T-helper 2 cell treated with Interferon-gamma antibody and Interleukin-4, amounts not matched to agents 5 μg/mL and 100 μg/mL, for 36 hours (primary cell): Measurements from ENCODE around the gene DDX39B.

ENCODE experiments used
- DNase-seq: peaks from one replicate; pipeline ENCODE4 v3.0.0; 2021; ENCODE audit warnings: low spot score
- H3K27ac Mint-ChIP-seq: one replicate; pipeline ENCODE4 v1.8.0; 2021; ENCODE audit warnings: mild to moderate bottlenecking, mixed read lengths
- H3K27me3 Mint-ChIP-seq: one replicate; pipeline ENCODE4 v1.8.0; 2021; ENCODE audit warnings: low read depth, mixed read lengths
- H3K36me3 Mint-ChIP-seq: one replicate; pipeline ENCODE4 v1.8.0; 2021; ENCODE audit warnings: low read depth, mixed read lengths
- H3K4me1 Mint-ChIP-seq: one replicate; pipeline ENCODE4 v1.8.0; 2021; ENCODE audit warnings: low read depth, mixed read lengths
- H3K4me3 Mint-ChIP-seq: one replicate; pipeline ENCODE4 v1.8.0; 2022; ENCODE audit warnings: mild to moderate bottlenecking, moderate library complexity, mixed read lengths
- H3K9me3 Mint-ChIP-seq: one replicate; pipeline ENCODE4 v1.8.0; 2021; ENCODE audit warnings: mixed read lengths

The DDX39B gene

DNA sequence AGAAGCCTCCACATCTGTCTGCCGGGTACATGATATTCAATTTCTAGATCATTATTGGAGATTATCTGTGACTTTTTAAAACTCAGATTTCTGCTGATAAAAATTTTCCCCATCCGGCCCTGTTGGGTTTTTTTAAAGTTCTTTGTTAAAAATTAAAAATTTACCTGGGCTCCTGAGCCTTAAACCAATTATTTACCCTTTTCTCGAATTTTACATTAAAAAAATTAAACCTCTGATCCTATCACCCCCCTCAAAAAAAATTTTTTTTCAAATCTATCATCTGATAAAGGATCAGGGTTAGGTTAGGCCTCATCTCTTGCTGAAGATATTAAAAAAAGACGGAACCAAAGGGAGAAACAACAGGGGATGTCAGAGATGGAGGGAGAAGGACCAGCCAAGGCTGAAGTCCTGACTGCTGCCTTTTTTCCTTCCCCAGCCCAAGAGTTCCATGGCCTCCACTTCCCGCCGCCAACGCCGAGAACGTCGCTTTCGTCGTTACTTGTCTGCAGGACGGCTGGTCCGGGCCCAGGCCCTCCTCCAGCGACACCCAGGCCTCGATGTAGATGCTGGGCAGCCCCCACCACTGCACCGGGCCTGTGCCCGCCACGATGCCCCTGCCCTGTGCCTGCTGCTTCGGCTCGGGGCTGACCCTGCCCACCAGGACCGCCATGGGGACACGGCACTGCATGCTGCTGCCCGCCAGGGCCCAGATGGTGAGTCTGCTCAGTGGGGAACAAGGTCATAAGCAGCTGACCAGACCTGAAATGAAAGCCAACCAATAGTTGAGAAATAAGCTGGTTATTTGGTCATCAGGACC lies 6.1 kb upstream of the DDX39B start:
- Mint-ChIP-seq H3K9me3 (no peaks in the 10 kb centered on the region), H3K4me1 (peaks cover 34% of the 10 kb centered on the region), H3K27me3 (no peaks in the 10 kb centered on the region), H3K27ac (peak overlapping the region; percentile 92), H3K36me3 (peaks cover 15% of the 10 kb centered on the region), H3K4me3 (peak overlapping the region; percentile 78)
- no peak for DNase-seq

DNA sequence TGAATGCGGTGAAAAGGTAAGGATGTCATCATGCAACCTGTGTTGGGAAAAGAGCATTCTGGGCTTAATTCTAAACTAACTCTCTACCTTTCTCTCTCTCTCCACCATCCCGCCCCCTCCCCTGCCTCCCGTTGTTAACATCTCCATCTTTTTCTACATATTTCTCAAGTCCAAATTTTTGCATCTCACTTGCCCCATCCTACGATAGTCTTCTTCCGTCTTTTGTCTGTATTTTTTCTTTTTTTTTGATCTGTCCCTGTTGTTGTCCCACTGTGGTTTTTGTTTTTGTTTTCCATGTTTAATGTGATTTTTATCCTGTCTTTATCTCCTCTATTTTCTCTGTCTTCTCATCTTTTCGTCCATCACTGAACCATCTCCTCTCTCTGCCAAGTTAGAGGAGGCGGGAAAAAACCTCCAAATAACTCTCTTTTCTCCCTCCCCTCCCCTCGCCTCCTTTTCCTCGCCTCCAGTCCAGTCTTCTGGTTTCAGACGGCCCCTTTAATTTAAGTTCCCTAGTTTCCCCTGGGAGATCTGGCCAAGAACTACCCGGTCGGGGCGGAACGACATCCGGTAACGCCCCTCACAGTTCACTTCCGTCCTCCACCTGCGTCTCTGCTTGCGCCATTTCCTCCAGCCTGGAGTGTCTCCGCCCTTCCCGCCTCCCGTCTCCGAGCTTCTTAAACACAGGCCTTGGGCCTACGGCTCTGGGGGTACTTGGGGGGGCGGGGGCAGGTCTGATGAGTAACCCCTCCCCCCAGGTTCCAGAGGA lies 5.3 kb upstream of the DDX39B start, which contains the start of gene NFKBIL1:
NFKBIL1 (plus strand) TSS at position 651 of the 769 bp plus-strand sequence; CDS start at position 738, 87 bp downstream.
- Mint-ChIP-seq H3K27ac (peak within 1 kb of the TSS; percentile 92), H3K36me3 (peaks cover 13% of the 10 kb centered on the region), H3K9me3 (no peaks in the 10 kb centered on the region), H3K27me3 (no peaks in the 10 kb centered on the region), H3K4me3 (peak within 1 kb of the TSS; percentile 78), H3K4me1 (peaks cover 38% of the 10 kb centered on the region)
- DNase-seq: peak; percentile 92

DNA sequence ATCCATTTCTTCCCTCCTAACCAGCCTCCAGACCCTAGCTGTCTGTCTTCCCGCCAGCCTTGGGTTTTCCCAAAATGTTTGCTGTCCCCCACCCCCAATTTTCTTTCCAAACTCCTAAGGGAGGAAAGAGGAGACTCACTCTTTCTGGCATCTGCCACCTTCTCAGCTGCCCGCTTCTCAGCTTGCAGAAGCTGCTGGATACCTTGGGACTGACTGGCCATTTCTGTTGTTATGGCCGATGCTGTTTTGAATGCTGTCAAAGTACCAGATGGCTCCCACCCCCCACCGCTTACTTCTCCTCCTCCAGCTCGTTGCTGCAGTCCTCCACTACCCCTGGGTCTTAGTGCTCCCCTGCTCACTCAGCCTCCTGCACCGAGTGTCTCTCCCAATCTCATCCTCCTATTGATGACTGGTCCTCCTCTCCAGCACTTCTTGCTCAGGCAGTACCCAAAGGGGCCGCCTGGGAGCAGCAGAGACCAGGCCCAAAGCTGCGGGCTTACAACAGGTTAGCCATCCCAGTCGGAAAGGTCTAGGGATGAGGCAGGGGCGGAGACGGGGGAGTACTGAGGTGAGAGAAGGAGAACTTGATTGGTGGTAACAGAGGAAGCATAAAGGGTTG lies 4.6 kb upstream of the DDX39B start, which contains the start of gene ATP6V1G2:
ATP6V1G2 (minus strand) TSS at position 270 of the 619 bp plus-strand sequence; CDS start at position 221, 49 bp downstream.
- no peaks in the 10 kb centered on the region for H3K9me3 Mint-ChIP-seq
- H3K27me3 Mint-ChIP-seq: no peaks in the 10 kb centered on the region
- peaks cover 13% of the 10 kb centered on the region for H3K36me3 Mint-ChIP-seq
- H3K4me1 Mint-ChIP-seq: peaks cover 39% of the 10 kb centered on the region
- DNase-seq: peak; percentile 89
- peak within 1 kb of the TSS; percentile 78 for H3K4me3 Mint-ChIP-seq
- peak within 1 kb of the TSS; percentile 92 for H3K27ac Mint-ChIP-seq

DNA sequence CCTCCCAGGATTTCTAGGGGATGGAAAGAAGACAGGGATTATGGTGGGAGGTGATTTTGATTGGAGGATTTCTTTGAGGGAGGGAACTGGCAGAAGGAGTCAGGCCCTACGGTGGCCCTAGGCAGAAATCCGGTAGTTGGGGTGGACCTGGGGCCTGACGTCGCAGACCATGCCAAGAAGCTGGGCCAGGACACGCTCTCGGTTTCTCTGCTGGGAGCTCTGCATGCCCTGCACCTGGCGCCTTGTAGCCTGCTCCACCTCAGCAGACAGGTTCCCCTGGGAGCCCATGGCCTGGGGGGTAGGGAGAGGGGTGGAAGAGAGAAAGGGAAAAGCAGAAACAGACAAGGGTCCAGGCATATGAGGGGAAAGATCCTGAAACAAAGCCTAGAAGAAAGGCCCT lies 3.5 kb upstream of the DDX39B start:
- Mint-ChIP-seq H3K27ac (peak overlapping the region; percentile 14), H3K9me3 (no peaks in the 10 kb centered on the region), H3K36me3 (peaks cover 17% of the 10 kb centered on the region), H3K27me3 (no peaks in the 10 kb centered on the region), H3K4me1 (peaks cover 40% of the 10 kb centered on the region), H3K4me3 (no peak overlapping the region)
- DNase-seq: no peak

DNA sequence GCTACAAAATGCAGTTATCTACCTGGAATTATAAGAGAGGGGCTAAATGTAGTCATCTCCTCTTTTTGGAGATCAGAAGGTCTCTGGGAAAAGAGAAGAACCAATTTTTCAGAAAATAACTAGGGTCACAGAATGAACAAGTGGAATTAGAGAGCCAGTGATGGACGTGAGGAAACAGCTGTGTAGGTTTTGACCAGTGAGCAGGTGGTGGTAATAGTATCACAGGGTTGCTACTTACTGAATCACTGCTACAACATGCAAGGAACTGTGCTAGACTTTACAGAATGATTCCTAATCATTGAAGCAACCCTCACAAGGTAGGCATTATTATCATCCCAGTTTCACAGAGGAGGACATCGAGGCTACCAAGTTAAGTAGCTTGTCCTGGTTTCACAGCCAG lies 2.9 kb upstream of the DDX39B start:
- H3K9me3 Mint-ChIP-seq: no peaks in the 10 kb centered on the region
- no peak overlapping the region for H3K4me3 Mint-ChIP-seq
- no peak for DNase-seq
- peaks cover 23% of the 10 kb centered on the region for H3K36me3 Mint-ChIP-seq
- peaks cover 45% of the 10 kb centered on the region for H3K4me1 Mint-ChIP-seq
- no peak overlapping the region for H3K27ac Mint-ChIP-seq
- no peaks in the 10 kb centered on the region for H3K27me3 Mint-ChIP-seq

DNA sequence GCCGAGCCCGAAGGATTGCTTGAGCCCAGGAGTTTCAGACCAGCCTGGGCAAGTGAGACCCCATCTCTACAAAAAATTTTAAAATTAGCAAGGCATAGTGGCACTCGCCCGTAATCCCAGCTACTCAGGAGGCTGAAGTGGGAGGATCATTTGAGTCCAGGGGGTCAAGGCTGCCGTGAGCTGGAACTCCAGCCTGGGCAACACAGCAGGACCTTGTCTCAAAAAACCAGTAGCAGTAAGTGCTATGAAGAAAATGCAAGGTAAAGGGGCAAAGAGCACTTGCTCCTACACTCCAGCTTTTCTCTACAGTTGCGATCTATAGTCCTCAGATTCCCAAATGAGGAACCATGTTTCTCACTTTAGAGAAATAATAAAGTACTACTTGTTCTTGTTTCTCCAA lies 1.8 kb upstream of the DDX39B start:
- H3K27ac Mint-ChIP-seq: no peak overlapping the region
- H3K27me3 Mint-ChIP-seq: no peaks in the 10 kb centered on the region
- H3K4me3 Mint-ChIP-seq: no peak overlapping the region
- H3K4me1 Mint-ChIP-seq: peaks cover 50% of the 10 kb centered on the region
- peaks cover 28% of the 10 kb centered on the region for H3K36me3 Mint-ChIP-seq
- H3K9me3 Mint-ChIP-seq: no peaks in the 10 kb centered on the region
- no peak for DNase-seq

DNA sequence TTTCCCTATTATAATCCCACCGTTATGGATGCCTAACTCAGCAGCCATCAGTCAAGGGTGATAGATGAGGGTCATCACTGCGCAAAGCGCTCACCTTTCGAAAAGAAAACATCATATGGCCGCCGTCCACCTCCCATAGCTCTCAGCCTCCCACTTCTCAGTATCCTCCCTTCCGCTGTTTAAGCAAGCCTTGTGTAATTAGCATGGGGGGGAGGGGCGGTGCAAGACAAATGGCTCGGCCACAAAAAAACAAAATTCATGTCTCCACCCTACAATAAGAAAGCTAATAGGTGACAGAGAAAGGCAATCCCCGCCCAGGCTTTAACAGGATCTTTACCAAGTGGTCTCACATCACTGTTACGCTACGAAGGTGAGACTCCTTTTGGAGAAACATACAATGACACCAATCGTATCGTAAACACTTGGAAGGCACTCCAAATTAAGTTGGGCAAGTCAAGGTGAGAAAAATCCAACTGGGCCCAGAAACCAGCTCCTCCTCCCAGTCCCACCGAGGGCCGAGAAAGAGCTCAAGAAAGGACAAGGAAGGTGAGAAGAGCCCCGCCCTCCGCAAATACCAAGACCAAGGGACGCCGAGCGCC lies 645 bp downstream of the DDX39B start:
- no peaks in the 10 kb centered on the region for H3K27me3 Mint-ChIP-seq
- DNase-seq: peak; percentile 52
- peaks cover 46% of the 10 kb centered on the region for H3K36me3 Mint-ChIP-seq
- H3K27ac Mint-ChIP-seq: peak overlapping the region; percentile 92
- H3K4me3 Mint-ChIP-seq: peak overlapping the region; percentile 95
- no peaks in the 10 kb centered on the region for H3K9me3 Mint-ChIP-seq
- peaks cover 43% of the 10 kb centered on the region for H3K4me1 Mint-ChIP-seq

DNA sequence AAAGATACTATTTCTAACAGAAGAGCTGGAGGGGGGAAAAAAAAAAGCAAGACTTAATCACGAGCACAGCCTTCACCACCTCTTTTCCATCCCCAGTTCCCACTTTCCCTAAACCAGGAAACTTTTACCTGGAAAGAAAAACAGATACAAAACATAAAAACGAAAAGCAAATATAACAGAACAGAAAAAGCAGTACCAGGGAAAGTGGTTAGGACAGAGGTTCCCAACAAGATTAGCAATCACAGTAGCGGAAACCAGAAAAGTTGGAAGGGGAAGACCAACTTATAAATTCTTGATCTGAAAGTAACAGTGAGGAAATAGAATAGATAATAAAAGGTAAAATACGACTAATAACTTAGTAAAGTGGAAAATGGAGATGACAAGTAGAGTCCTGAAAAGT lies 1.2 kb downstream of the DDX39B start:
- no peaks in the 10 kb centered on the region for H3K9me3 Mint-ChIP-seq
- no peaks in the 10 kb centered on the region for H3K27me3 Mint-ChIP-seq
- peaks cover 45% of the 10 kb centered on the region for H3K4me1 Mint-ChIP-seq
- peaks cover 52% of the 10 kb centered on the region for H3K36me3 Mint-ChIP-seq
- DNase-seq: no peak
- peak overlapping the region; percentile 92 for H3K27ac Mint-ChIP-seq
- H3K4me3 Mint-ChIP-seq: peak overlapping the region; percentile 95

DNA sequence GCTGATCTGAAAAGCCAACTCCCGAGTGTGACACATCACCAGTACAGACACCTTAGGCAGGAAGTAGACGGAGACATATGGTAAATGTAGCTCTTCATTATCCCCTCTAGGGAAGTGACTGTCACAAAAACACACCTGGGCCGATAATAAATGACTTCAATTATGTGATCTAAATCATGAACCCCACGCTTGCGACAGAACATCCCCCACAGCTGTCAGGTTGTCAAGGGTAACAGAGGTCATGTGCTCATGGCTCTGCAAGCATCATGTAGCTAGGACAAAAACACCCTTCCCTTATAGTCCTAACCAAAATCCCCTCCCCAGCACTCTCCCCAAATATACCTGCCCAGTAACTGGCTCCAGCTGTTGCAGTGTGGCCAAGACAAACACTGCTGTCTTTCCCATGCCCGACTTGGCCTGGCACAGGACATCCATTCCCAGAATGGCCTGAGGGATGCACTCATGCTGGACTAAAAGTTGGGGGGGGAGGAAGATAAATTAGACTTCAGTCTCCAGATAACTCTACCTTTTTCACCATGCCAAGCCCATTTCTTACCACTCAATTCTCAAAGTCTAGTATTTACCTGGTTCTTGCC lies 2.9 kb downstream of the DDX39B start:
- Mint-ChIP-seq H3K27ac (peak overlapping the region; percentile 6), H3K4me1 (peaks cover 43% of the 10 kb centered on the region), H3K27me3 (no peaks in the 10 kb centered on the region), H3K36me3 (peaks cover 67% of the 10 kb centered on the region), H3K9me3 (no peaks in the 10 kb centered on the region), H3K4me3 (peak overlapping the region; percentile 95)
- DNase-seq: no peak

DNA sequence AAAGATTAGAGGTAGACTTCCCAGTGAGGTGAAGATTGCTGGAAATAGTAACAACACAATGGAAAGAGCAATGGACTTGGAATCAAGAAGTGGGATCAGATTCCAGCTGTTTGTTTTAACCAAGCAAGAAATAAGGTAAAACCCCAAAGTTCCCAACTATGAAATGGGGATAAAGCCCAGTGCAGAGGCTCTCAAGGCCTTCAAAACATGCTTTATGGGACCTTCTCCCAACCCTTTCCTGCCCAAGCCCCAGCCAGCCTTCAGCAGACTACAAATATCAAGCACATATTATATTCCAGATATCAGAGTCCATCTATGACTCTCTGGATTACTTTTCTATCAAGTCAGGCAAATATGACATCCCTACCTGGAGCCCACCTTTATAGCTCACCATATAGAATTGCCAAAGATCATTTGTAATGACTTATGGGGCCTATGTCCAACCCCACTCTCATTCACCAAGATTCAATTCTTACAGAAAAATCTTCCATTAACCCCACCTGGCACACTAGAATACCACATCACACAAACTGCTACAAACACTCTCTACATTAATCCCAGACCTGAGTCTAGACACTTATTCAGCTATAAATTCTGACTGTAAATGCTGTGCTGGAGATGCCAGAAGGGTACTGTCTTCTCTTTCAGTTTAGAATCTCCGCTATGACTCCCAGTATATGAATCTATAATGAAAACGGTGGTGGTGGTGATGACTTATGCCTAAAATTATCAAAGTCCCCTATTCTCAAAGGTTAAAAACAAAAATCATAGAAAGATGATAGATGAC lies 6.1 kb downstream of the DDX39B start:
- no peak for DNase-seq
- Mint-ChIP-seq H3K4me1 (peaks cover 38% of the 10 kb centered on the region), H3K9me3 (no peaks in the 10 kb centered on the region), H3K4me3 (no peak overlapping the region), H3K27me3 (no peaks in the 10 kb centered on the region), H3K36me3 (peaks cover 87% of the 10 kb centered on the region), H3K27ac (no peak overlapping the region)

DNA sequence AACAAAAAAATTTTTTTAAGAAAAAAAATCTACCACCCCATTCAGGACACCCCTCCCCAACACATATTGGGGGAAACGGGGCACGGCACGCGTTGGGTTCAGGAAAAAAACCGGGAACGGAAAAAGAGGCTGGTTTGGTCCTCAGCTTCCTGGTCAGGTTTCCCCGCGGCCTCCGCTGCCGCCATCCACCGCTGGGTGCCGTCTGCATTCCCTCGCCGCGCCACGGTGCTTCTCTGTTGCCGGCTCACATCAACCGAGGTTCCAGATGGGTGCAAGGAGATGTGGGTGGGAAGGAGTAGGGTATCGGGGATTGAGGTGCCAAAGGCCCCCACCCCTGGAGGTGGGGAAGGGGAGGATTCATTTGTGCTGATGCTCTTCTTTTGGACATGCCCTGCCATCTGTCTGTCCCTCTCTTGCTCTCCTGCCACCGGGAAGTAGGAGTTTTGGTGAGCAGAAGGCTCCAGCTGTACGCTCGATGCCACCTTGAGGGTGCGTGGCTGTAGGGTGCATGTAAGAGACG lies 7.2 kb downstream of the DDX39B start:
- H3K27ac Mint-ChIP-seq: no peak overlapping the region
- DNase-seq: no peak
- H3K36me3 Mint-ChIP-seq: peaks cover 85% of the 10 kb centered on the region
- H3K4me3 Mint-ChIP-seq: no peak overlapping the region
- no peaks in the 10 kb centered on the region for H3K27me3 Mint-ChIP-seq
- H3K4me1 Mint-ChIP-seq: peaks cover 29% of the 10 kb centered on the region
- H3K9me3 Mint-ChIP-seq: no peaks in the 10 kb centered on the region

DNA sequence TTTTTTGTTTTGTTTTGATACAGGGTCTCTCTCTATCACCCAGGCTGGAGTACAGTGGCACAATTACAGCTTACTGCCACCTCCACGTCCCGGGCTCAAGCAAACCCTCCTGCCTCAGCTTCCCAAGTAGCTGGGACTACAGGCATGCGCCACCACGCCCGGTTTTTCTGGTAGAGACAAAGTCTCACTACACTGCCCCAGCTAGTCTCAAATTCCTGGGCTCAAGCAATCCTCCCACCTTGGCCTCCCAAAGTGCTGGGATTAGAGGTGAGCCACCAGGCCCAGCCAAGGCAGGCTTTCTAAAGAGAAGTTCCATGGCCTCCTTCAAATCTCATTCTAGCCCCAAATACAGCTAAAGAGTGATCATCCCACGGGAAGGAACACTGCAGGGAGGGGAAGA lies 7.8 kb downstream of the DDX39B start:
- Mint-ChIP-seq H3K27me3 (no peaks in the 10 kb centered on the region), H3K4me3 (no peak overlapping the region), H3K27ac (no peak overlapping the region), H3K4me1 (peaks cover 23% of the 10 kb centered on the region), H3K36me3 (peaks cover 81% of the 10 kb centered on the region), H3K9me3 (no peaks in the 10 kb centered on the region)
- DNase-seq: no peak
